DMS53 (cell line): ENCODE data around the gene CTNND1.

ENCODE experiments used
- DNase-seq: peaks from one replicate; lab custom pipeline; 2025; lab: John Stamatoyannopoulos, UW

CTNND1 gene

DNA sequence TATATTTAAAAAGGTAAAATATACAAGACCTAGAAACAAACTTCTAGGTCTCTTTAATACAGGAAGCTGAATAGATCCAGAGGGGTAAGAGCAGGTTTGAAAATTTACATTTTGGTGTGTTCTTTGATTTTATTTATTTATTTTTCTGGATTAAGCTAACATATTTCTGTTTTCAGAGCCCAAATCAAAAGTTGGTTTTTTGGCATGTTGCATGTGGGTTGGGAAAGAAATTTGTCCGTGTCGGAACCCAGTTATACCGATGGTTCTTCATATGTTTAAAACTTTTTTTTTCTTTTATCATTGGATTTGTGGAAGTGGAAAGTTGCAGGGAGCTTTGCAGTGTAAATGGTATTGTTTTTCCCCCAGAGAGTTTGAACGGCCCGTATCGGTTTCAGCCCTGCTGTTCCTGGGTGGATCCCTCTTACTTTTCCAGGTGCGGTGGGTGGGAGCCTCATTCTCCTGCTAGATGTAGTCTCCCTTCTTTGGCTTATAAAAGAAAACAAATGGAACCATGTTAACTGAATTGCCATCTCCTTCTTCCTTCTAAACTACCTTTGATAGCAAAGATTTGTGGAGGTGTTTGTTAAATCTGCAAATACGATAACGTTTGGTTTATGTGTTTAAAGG is 746 bp downstream of the CTNND1 start:
- DNase-seq, result peak; percentile 31

- DNase-seq, result peak; percentile 3
These were observed 2.0 kb downstream of the CTNND1 start for GRCh38 chr11:57763568-57763967.

DNA sequence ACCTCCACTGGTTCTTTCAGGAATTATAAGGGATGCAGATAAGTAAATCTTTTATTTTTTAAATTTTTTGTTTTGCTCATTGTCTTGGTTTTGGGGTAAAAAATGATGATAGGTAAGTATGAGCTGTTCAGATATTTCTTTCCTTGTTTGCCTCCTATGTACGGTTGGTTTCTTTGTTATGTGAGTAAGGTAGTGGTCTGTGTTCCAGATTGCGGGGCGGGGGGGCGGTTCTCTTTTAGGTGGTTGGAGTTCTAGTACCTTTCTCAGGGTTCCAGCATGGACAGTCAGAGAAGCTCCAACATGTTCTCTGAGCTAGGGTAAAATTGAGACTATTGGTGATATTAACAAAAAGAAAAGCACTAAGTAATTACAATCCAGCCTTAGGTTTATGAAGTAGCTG is 2.4 kb downstream of the CTNND1 start:
- no peak for DNase-seq

DNA sequence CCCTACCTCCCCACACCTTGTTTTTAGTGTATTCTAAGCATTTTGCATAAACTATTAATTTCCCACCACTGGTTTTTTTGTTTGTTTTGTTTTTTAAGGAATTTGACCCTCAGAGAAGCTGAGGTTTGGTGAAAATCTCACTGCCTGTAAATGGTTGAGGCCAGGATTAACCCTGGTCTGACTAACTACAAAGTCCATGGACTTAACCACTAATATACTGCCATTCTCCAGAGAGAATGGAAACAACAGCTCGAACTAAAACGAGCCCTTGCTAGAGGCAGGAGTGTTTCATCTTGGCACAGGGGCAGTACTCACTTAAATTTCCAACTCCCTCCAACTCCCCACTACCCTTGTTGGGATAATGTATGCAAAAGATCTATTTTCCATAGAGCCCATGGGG is 3.0 kb downstream of the CTNND1 start:
- DNase-seq, result no peak

DNA sequence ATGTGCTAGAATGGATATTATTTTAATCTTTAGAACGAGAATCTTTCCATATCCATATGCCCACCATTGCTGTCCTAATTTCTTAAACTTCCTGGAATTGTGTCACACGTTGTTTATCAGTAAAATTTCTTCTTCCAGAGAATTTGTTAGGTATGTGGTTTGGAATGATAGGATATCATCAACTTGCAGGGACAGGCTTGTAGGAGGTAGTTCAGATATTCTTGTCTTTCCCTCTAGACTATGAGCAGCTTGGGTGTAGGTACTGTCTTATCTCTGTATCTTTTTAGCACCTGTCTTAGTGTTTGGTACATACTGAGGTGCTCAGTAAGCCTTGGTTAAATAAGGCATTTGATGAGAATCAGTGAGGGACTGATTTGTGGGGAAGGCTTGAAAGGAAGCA is 3.4 kb downstream of the CTNND1 start:
- no peak for DNase-seq

GRCh38 chr11:57770793-57771192 is 9.2 kb downstream of the CTNND1 start:
- no peak for DNase-seq

GRCh38 chr11:57771365-57771764 is 9.8 kb downstream of the CTNND1 start:
- DNase-seq, result no peak

DNA sequence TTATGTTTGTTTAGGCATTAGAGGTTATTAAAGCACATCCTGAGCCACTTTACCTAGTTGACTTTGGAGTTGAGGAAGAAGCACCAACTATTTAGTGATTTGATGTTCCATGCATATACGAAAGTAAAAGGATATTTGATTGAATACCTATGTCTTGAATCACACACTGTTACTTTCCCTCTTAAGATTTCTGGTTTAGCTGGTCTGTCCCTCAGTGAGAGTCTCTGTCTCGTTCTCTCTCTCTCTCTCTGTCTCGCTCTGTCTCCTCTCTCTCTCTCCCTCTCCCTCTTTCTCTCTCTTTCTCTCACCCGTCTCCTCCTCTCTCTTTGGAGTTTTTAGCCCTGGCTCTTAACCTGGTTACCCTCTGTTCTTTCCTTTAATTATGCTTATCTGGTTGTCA is 11.0 kb downstream of the CTNND1 start:
- peak; percentile 15 for DNase-seq

DNA sequence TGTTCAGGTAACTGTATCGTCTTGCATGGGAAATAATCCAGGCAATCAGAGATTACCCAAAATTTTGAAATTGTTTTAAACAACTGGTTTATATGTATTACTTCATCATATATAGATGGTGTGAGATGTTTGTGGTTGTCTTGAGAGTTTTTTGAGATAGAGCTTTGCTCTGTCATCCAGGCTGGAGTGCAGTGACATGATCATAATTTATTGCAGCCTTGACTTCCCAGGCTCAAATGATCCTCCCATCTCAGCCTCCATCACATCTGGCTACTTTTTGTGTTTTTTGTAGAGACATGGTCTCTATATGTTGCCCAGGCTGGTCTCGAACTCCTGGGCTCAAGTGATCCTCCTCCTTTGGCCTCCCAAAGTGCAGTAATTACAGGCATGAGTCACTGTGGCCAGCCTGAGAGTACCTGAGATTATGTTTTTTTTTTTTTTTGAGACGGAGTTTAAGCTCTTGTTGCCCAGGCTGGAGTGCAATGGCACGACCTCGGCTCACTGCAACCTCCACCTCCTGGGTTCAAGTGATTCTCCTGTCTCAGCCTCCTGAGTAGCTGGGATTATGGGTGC is 11.5 kb downstream of the CTNND1 start:
- no peak for DNase-seq

DNA sequence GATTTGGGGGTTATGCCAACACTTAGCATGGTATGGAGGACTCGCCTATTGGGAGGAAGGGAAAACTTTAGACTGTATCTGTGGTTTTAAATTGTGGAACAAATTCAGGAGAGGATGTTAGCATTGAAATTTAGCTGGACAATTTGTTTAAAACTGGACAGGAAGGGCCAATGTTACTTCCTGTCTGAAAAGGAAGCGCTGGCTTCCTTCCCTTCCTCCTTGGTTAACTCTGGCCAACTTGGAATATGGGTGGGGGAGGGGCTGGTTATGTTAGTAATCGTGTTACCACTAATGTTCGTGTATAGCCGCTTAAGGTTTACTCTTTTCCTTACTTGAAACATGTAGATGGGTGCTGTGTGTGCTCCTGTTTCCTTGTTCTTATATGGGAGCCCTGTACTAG is 13.9 kb downstream of the CTNND1 start:
- DNase-seq, result no peak

DNA sequence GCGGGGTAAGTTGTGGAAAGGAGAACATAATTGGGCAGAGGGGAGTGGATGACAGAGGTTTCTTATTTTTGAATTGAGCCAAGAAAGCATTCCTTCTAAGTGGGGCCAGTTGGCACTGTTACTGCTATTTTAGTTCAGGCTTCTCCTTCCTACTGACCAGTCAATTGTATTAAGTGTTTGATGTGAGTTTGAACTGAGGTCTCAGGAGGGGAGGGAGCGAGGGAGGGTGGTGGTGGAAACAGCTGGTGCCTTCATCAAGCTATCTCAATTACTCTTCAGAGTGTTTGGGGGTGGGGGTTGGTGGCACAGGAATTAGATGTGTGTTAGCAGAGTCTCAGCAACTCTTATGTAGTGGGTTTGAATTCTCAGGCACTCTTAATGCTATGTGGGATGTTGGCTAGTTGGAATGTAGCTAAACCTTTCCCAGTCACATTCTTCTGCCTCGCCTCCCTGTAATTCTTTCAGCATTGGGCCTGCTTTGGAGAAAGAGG is 14.5 kb downstream of the CTNND1 start:
- DNase-seq, result no peak

GRCh38 chr11:57776577-57777210 is 15.1 kb downstream of the CTNND1 start:
- no peak for DNase-seq

DNA sequence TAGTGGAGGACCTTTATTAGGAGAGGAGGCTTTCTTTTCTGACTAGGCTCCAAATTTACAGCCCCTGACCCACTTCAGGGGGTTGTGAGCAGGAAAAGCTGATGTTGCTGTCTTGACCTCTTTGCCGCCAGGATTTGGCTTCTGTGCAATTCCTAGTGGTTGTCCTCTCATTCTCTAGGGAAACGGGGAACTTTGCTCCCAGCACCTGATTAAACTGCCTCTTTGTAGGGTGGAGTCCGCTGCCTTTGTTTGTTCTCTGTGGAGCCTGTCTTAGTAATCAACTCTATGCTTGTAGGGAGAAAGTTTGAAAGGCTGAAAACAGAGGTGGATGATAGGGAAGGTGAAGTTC is 16.3 kb downstream of the CTNND1 start:
- DNase-seq, result peak; percentile 38

DNA sequence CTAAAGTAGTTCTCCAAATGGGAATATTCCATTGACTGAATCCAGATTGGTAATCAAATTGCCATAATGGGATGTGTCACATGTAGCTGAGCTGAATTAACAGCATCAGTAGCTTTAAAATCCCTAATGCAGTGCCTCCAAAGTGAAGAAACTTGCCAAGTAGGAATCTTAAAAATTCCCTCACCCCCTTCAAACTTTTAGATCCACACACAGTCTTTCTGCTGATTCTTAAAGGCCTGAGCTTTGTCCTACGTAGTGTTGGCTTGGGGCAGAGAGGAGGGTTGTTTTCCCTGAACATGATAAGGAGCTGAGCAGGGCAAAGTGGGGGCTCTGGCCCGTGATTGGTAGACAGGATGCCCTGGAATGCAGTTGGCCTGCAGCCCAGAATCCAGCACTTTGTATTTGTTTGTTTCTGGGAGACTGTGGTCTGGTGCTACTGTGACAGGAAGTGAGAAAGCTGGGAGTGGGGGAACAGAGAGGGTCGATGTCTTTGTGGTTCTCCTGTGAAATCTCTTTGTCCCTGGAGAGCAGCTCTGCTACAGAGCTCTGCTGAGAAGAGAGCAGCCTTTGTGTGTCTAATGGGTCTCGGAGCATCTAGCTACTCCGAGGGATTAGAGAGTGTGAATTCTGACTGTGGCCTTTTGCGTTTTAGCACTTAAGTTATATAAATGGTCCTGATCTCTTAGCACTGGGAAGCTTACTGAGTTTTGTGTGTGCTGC is 16.9 kb downstream of the CTNND1 start:
- DNase-seq, result peak; percentile 66

GRCh38 chr11:57779276-57779675 is 17.7 kb downstream of the CTNND1 start:
- DNase-seq, result peak; percentile 18

DNA sequence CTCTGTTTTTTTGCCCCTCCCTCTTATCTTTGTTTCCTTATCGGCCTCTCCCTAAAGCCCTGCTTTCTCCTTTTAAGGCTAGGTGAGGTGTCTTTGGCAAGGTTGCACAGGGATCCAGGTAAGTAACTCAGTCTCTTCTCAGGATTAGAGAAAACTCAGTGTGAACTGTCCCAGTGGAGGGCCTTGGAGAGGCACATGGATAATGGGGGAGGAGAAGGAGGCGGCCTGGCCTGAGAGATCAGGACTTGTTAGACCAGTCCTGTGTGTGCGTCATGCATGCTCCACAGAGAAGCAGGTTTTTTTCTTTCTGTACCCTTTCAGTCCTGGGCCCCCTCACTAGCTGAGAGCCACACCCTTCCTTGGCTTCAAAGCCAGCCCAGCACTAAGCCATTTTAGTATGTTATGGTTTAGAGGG is 19.9 kb downstream of the CTNND1 start:
- peak; percentile 87 for DNase-seq

DNA sequence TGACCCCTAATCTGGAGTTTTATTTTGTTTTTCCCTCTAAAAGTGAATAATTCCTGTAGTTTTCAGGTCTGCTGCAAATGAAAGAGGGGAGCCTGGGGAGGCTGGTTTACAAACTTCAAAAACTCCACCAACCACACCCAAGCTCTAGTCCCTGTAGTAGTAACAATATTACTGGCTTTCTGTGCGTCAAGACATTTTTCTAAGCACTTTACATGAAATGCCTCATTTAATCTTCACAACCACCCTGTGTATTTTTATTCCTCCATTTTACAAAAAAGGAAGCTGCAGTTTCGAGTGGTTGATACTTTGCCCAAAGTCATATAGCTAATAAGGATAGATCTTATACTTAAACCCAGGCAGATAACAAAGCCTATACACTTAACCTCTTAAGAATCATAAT is 23.5 kb downstream of the CTNND1 start:
- DNase-seq, result no peak

GRCh38 chr11:57786436-57786835 is 24.8 kb downstream of the CTNND1 start:
- DNase-seq, result no peak

GRCh38 chr11:57787006-57787604 is 25.5 kb downstream of the CTNND1 start:
- no peak for DNase-seq

DNA sequence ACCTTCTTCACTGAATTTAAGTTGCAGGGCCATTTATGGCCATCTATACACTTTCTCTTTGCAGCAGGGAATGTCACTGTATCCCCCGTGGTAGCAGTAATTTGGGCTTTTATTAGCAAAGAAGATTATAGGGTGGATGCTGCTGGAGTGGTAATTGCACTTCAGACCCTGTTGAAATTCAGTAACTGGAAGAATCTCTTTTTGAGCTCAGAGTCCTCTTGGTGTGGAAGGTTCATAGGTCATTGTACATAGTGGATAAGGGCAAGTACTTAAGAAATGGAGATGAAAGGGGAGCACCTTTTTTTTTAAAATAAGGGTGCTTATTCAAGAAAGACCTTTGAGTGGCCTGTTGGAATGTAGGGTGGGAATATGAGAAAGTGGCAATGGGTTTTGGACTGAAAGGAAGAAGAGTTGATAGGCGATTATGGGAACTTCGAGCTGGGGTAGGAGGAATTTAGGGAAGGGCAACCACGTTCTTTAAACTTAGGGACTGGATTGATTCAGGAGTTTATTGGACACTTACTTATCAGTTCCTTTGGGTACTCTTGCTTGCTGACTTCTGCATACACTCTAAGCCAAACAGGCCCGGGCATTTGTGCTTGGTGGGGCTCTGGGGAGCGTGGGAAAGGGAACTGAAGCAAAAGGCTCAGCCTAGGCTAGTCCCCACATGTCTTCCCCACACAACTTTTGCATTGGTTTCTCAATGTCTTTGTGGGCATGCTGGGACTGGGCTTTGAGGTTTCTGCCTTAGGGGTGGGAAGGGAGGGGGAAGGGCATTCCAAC is 26.5 kb downstream of the CTNND1 start:
- no peak for DNase-seq

GRCh38 chr11:57788703-57789088 is 27.1 kb downstream of the CTNND1 start:
- no peak for DNase-seq
